Measurements from ENCODE around the gene S100A10.

The S100A10 gene

GRCh38 chr1:151944857-151945575 is 48.6 kb downstream of the S100A10 start:
- TF ChIP-seq JUND (IDR thresholded peaks at IDR 0.05; ENCODE audit: low read depth), result no peak
- in situ Hi-C loops (cut with HindIII; ENCODE audit: low pct_unique_long_range_greater_than_20kb, low sequenced_read_pairs), result no loop called here
- no peak for DNase-seq (ENCODE audit: low read depth in 1 of 2, low spot score in 1 of 2)

DNA sequence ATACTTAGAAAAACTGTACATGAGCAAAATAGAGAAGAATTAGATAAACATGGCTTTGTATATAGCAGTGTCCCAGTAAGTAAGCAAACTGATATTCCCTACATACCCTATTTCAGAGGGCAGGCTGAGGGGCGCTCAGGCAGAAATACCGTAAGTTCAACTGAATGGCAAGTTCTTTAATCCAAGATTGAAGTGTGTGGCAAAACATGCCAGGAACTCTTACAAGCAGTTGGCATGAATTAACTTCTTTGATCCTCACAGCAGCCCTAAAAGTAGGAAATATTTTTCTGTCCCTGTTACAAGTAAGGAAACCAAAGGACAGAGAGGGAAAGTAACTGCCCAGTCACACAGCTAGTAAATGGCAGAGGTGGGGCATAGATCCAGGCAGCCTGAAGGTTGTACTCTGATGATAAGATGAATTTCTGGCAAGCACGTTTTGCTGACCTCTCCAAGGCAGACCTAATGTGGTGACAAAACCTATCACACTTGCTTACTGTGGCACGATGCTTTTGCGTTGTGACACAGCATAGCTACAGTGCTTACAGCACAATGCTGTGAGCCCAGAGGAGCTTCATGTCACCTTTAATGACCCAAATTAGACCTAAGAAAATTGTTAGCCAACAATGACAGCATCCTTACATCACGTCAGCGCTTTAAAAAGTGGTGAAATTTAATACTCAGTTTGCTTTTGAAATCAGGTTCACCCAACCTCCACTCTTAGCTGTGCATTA is 49.4 kb downstream of the S100A10 start:
- in situ Hi-C loops (cut with HindIII; ENCODE audit: low pct_unique_long_range_greater_than_20kb, low sequenced_read_pairs), result no loop called here
- no peak for TF ChIP-seq JUND (IDR thresholded peaks at IDR 0.05; ENCODE audit: low read depth)
- no peak for DNase-seq (ENCODE audit: low read depth in 1 of 2, low spot score in 1 of 2)

- in situ Hi-C loops (cut with HindIII; ENCODE audit: low pct_unique_long_range_greater_than_20kb, low sequenced_read_pairs), result no loop called here
These were observed 50.1 kb downstream of the S100A10 start for GRCh38 chr1:151943591-151943990.

DNA sequence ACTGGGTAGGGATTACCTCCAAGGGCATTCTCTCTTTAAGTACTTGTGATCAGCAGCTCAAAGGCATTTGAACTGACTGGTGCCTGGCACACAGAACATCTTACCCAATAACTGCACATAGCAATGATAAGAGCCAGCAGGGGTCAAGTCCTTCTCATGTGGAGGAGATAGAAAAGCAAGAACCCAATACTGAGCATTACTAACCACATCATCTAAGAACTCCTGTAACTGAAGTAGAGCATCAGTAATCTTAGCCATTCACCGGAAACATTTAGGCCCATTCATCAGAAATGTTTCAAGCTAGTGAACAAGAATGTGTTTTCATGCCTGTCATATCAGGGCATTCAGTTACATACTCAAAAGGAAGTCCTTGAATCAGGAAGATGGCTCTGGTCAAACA is 50.8 kb downstream of the S100A10 start:
- no peak for TF ChIP-seq JUND (IDR thresholded peaks at IDR 0.05; ENCODE audit: low read depth)
- in situ Hi-C loops (cut with HindIII; ENCODE audit: low pct_unique_long_range_greater_than_20kb, low sequenced_read_pairs), result no loop called here
- DNase-seq (ENCODE audit: low read depth in 1 of 2, low spot score in 1 of 2), result no peak

More at GRCh38 chr1:151943591-151943990, 50.1 kb downstream of the S100A10 start:
- no peak for DNase-seq (ENCODE audit: low read depth in 1 of 2, low spot score in 1 of 2)
- no peak for TF ChIP-seq JUND (IDR thresholded peaks at IDR 0.05; ENCODE audit: low read depth)

DNA sequence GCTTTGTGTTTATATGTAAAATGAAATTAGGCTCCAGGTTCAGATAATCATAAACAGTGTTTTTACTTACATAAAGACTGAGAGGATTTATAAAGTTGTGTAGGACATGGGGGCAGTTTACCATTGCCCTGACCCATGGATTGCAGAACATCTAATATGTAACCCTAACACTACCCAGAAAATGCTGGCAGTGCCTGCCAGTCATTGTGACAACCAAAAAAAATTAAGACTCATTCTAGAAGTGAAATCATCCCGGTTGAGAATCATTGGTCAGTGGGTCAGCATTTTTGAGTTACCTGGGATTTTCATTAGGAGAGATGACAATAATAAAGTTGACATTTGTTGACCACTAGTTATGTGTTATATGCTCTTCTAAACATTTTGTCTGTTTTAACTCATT is 53.1 kb downstream of the S100A10 start:
- DNase-seq (ENCODE audit: low read depth in 1 of 2, low spot score in 1 of 2), result no peak
- in situ Hi-C loops (cut with HindIII; ENCODE audit: low pct_unique_long_range_greater_than_20kb, low sequenced_read_pairs), result no loop called here
- TF ChIP-seq JUND (IDR thresholded peaks at IDR 0.05; ENCODE audit: low read depth), result no peak

DNA sequence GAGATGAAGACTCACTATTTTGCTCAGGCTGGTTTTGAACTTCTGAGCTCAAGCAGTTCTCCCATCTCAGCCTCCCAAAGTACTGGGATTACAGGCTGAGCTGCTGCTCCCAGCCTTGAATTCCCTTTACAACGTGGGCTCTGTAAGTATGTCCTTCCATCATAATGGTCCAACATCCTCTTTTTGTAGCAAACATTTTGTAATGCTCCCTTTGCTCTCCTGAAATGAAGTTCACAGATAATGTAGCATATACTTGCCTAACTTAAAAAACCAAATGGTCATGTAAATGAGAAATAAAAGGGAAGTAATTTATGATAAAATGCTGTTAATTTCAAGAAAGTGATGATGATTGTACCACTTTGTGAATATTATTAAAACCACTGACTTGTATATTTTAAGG is 53.9 kb downstream of the S100A10 start:
- TF ChIP-seq JUND (IDR thresholded peaks at IDR 0.05; ENCODE audit: low read depth), result no peak
- in situ Hi-C loops (cut with HindIII; ENCODE audit: low pct_unique_long_range_greater_than_20kb, low sequenced_read_pairs), result no loop called here
- DNase-seq (ENCODE audit: low read depth in 1 of 2, low spot score in 1 of 2), result no peak

- in situ Hi-C loops (cut with HindIII; ENCODE audit: low pct_unique_long_range_greater_than_20kb, low sequenced_read_pairs), result no loop called here
- no peak for DNase-seq (ENCODE audit: low read depth in 1 of 2, low spot score in 1 of 2)
- TF ChIP-seq JUND (IDR thresholded peaks at IDR 0.05; ENCODE audit: low read depth), result no peak
These were observed 54.5 kb downstream of the S100A10 start for GRCh38 chr1:151939141-151939540.

- no peak for TF ChIP-seq JUND (IDR thresholded peaks at IDR 0.05; ENCODE audit: low read depth)
- no peak for DNase-seq (ENCODE audit: low read depth in 1 of 2, low spot score in 1 of 2)
- in situ Hi-C loops (cut with HindIII; ENCODE audit: low pct_unique_long_range_greater_than_20kb, low sequenced_read_pairs), result no loop called here
These were observed 57.0 kb downstream of the S100A10 start for GRCh38 chr1:151936653-151937052.

GRCh38 chr1:151935894-151936602 is 57.6 kb downstream of the S100A10 start:
- DNase-seq (ENCODE audit: low read depth in 1 of 2, low spot score in 1 of 2), result no peak
- no peak for TF ChIP-seq JUND (IDR thresholded peaks at IDR 0.05; ENCODE audit: low read depth)
- in situ Hi-C loops (cut with HindIII; ENCODE audit: low pct_unique_long_range_greater_than_20kb, low sequenced_read_pairs), result no loop called here

- no peak for TF ChIP-seq JUND (IDR thresholded peaks at IDR 0.05; ENCODE audit: low read depth)
- DNase-seq (ENCODE audit: low read depth in 1 of 2, low spot score in 1 of 2), result no peak
- in situ Hi-C loops (cut with HindIII; ENCODE audit: low pct_unique_long_range_greater_than_20kb, low sequenced_read_pairs), result no loop called here
These were observed 58.5 kb downstream of the S100A10 start for GRCh38 chr1:151935154-151935553.

DNA sequence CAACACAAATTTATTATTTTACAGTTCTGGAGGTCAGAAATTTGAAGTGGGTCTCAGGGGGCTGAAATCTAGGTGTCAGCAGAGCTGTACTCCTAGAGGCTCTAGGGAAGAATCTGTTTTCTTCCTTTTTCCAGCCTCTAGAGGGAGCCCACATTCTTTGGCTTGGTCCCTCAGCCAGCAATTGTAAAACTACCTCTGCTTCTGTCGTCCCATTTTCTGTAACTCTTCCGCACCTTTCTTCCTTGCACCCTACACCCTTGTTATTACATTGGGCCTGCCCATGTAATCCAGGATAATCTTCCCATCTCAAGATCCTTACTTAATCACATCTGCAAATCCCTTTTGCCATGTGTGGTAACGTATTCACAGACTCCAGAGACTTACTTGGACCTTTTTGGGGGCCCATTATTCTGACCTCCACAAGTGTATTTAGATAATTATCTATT is 59.6 kb downstream of the S100A10 start:
- in situ Hi-C loops (cut with HindIII; ENCODE audit: low pct_unique_long_range_greater_than_20kb, low sequenced_read_pairs), result no loop called here

More for the DNA sequence above, 59.6 kb downstream of the S100A10 start:
- TF ChIP-seq JUND (IDR thresholded peaks at IDR 0.05; ENCODE audit: low read depth), result no peak
- peak in 1 of 2 experiments; percentile 86 for DNase-seq (ENCODE audit: low read depth in 1 of 2, low spot score in 1 of 2)
